ENCODE results near the gene ANKS1A.
"Not testable (repeated sequence)": the region's sequence is repeated elsewhere in the genome, so short reads cannot be mapped to it uniquely, and the experiment has no call there.

Gene ANKS1A

DNA sequence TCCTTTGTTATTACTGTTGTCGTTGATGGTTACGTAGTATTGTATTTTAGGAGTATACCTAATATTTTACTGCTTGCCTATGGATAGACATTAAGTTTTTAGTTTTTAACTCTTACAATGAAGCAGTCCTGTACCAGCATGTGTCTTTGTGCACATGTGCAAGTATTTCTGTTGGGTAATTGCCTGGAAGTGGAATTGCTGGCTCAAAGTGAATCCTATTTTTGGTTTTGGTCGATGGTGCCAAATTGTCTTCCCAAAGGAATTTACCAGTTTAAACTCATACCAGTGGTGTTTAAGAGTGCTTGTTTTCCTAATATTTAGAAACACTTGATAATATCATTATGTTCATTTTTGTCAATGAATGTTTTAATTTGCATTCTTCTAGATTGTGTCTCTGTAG, 75.5 kb downstream of the ANKS1A start:
- no peak for DNase-seq

- DNase-seq = no peak
Observed at GRCh38 chr6:34967461-34967860, 78.4 kb downstream of the ANKS1A start.

- peak; percentile 12 for DNase-seq
Observed at GRCh38 chr6:34969662-34970265, 80.7 kb downstream of the ANKS1A start.

- no peak for DNase-seq
Observed at GRCh38 chr6:34970488-34970887, 81.4 kb downstream of the ANKS1A start.

- no peak for DNase-seq
Observed at GRCh38 chr6:34970957-34971356, 81.9 kb downstream of the ANKS1A start.

- peak; percentile 41 for DNase-seq
Observed at GRCh38 chr6:34973547-34974248, 84.6 kb downstream of the ANKS1A start.

DNA sequence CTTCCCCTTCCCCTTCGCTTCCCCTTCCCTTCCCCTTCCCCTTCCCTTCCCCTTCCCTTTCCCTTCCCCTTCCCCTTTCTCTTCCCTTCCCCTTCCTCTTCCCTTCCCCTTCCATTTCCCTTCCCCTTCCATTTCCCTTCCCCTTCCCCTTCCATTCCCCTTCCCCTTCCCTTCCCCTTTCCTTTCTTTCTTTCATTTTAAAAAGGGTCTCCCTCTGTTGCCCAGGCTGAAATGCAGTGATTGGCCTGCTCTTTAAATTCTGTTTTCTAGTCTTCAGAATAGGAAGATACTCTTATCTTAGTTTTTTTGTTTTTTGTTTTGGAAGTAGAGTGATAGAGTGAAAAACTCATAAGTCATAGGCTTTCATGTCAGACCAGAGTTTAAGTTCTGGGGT, 85.2 kb downstream of the ANKS1A start:
- no peak for DNase-seq

GRCh38 chr6:34976239-34976638, 87.2 kb downstream of the ANKS1A start:
- no peak for DNase-seq

- no peak for DNase-seq
Observed at GRCh38 chr6:34979218-34979617, 90.2 kb downstream of the ANKS1A start.

DNA sequence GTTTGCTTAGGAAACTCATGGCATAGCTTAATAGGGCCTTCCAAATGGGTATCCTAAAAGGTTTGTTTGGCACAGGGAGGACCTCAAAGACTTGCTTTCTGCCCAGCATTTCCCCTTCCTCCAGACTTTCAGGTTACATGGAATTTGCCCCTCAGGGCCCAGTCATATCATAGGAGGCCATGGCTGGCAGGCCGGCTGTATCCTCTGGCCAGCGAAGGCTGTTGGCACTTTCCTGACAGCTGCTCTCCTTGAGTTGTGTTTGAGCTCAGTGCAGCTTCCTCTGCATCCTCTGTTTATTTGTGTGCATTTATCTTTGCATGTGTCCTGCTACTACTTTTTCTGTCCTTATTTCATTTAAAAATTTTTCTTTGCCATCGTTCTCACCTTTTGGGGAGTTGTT, 90.9 kb downstream of the ANKS1A start:
- no peak for DNase-seq

DNA sequence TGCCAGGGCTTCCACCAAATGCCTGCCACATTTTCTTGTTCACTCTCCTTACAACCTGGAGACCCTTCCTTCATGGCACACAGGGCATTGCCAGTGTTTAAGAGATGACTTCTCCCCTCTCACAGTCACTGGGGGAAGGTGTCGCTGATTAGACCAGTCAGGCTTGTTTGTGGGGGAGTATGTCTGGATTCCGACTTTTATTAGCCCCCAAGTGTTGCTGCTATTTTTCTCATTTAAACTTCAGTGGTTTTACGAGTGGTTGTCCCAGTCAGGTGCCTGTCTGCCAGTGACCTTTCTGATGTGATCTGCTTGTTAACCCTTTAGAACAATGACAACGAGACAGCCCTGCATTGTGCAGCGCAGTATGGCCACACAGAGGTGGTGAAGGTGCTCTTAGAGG, 92.3 kb downstream of the ANKS1A start:
- DNase-seq = no peak

DNA sequence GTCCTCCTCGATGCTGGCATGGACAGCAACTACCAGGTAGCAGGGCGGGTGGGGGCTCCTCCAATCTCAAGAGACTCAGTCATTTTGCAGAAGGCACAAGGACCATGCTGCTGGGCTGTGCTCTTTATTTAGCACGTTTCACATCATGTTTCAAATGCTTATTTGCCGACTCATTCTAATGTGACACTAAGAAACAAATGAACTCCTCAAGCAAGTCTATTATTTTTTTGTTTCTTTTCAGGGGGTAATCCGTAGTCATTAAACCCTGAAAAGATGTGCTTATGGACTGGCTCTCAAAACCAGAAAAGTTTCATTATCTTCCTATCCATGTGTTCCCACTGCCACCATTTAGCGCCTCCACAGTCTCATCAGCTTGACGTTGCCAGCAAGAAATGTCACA, 92.9 kb downstream of the ANKS1A start:
- peak; percentile 42 for DNase-seq

DNA sequence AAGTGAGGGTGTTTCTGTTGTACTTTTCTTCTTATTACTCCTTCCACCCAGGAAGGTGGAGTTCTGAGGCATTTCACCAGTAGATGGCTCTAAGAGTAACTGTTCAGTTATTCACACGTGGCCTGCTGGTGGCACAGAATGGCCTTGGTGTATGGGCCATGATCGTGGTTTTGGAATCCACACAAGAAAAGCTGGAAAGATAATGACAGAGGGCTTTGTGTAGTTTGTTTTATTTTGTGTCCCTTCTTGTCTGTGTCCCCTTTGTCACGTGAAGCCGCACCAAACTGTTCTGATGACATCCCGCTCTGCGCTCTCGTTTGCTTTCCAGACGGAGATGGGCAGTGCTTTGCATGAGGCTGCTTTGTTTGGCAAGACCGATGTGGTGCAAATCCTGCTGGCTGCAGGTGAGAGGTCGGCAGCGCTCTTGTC, 93.4 kb downstream of the ANKS1A start:
- peak; percentile 73 for DNase-seq

DNA sequence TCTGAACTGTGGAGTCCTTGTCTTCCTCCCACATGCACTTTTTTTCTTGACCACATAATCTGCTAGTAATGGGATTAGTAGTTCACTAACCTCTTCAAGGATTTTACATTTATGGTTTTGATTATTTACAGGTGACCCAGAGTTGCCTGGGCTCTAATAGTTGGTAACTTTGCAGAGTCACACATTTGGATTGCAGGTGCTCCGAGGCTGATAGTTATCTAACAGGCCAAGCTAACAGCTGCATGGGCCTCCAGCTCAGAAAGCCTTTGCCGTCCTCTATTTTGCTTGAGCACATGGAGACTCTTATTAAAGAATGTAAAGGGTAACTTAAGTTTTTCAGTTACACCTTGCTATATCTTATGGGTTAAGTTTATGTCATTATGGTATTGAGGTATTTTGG, 95.4 kb downstream of the ANKS1A start:
- no peak for DNase-seq

GRCh38 chr6:34985236-34985635, 96.2 kb downstream of the ANKS1A start:
- DNase-seq = no peak

DNA sequence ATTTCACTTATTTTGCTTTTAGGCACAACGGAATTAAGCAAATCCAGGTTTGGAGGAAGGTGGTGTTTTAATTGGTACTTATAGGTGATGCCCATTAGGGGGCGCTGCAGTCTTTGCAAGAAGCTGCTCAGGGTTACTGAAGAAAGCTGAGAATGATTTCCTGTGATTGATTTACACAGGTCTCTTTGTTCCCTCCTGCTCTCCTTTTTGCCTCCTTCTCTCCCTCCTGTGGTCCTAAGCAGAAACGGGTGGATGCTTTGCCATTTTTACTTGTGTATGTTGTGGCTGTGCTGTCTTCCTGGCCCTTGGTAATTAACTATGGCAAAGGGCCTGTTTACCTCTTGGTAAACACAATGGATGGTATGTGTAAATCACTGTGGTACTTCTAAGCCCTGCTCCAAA, 97.8 kb downstream of the ANKS1A start:
- DNase-seq = peak; percentile 91

GRCh38 chr6:34987506-34987905, 98.5 kb downstream of the ANKS1A start:
- no peak for DNase-seq

DNA sequence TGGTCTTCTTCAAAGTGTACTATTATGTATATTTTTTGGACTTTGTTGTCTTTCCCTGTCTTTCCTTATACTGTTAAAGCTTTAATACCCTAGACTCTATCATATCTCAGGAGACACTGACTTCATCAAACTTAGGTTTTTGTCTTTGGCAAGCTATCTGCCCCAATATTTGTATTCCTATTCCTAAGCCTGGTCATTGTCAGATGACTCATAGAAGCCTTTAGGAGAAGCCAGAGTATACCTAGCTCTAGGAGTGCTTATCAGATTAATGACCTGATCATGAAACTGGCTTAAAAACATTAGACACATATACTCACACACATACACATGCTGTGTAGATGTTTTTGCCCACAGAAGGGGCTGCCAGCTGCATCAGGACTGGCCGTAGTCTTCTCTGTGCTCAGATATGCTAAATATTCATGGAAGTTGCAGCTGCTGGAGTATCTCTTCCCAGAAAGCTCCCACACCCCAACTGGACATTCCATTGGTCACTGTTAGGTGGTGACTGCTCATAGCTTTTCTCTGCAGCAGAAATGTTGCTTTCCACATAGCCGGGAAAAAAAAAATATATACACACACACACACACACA, 102.0 kb downstream of the ANKS1A start:
- DNase-seq = no peak

GRCh38 chr6:34992376-34992775, 103.3 kb downstream of the ANKS1A start:
- DNase-seq = no peak

DNA sequence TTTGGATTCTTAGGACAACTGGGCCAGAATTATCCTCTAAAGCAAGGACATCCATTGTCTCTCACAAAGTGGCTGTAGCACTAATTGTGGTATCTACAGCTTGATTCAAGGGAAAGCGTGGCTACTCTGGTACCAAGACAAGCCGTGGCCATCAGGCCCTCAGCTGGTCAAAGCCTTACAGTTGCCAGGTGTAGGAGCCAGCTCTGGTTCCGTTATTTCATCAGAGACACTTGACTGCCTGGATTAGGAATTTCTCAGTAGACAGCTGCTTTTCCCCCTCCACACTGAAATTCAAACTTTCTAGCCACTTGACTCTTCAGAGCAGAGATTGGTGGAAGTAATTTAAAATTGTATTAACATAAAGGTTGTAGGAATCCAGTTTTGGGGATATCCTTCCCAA, 104.2 kb downstream of the ANKS1A start:
- DNase-seq = no peak

- no peak for DNase-seq
Observed at GRCh38 chr6:34994693-34995092, 105.6 kb downstream of the ANKS1A start.

DNA sequence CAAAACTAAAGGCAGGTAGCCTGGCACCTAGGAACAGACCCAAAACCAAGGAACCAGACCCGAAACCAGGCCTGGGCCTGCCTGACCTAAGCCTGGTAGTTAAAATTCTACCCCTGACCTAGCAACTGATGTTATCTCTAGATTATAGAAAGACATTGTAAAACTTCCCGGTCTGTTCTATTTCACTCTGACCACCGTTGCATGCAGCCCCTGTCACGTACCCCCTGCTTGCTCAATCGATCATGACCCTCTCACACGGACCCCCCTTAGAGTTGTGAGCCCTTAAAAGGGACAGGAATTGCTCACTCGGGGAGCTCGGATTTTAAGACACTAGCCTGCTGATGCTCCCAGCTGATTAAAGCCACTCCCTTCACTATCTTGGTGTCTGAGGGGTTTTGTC, 109.4 kb downstream of the ANKS1A start:
- DNase-seq = not testable (repeated sequence)

- DNase-seq = not testable (repeated sequence)
Observed at GRCh38 chr6:34999153-34999552, 110.1 kb downstream of the ANKS1A start.

- not testable (repeated sequence) for DNase-seq
Observed at GRCh38 chr6:34999962-35000361, 110.9 kb downstream of the ANKS1A start.

DNA sequence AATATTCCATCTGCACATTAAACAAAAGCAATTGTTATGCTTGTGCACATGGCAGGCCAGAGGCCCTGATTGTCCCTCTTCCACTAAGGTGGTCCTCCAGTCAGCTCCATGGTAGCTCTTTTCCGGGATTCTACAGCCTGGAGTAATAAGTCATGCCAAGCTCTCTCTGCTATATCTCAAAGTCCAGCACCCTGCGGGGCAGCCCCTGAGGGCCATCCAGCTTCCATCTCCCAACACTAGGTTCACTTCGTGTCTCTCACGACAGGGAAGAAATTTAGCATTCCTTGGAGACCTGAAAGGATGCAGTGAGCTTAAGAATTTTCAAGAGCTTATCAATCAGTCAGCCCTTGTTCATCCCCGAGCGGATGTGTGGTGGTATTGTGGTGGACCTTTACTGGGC, 112.3 kb downstream of the ANKS1A start:
- not testable (repeated sequence) for DNase-seq
